NCI-H2227 (cell line): ENCODE data around the gene NUP43.
"Not testable (repeated sequence)": the region's sequence is repeated elsewhere in the genome, so short reads cannot be mapped to it uniquely, and the experiment has no call there.

ENCODE experiments used
- DNase-seq: peaks from one replicate; lab custom pipeline; 2025; ENCODE audit not compliant: unreplicated experiment; lab: John Stamatoyannopoulos, UW

The NUP43 gene

DNA sequence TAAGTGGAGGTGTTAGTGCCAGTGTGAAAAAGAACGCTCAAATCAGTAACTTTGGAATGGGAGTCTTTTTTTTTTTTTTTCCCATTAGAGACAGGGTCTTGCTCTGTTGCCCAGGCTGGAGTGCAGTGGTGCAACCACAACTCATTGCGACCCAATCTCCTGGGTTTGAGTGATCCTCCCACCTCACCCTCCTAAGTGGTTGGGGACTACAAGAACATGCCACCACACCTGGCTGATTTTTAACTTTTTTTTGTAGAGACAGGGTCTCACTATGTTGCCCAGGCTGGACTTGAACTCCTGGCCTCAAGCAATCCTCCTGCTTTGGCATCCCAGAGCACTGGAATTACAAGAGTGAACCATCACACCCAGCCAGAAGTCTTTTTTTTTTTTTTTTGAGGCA is 48.2 kb downstream of the NUP43 start:
- DNase-seq = no peak

DNA sequence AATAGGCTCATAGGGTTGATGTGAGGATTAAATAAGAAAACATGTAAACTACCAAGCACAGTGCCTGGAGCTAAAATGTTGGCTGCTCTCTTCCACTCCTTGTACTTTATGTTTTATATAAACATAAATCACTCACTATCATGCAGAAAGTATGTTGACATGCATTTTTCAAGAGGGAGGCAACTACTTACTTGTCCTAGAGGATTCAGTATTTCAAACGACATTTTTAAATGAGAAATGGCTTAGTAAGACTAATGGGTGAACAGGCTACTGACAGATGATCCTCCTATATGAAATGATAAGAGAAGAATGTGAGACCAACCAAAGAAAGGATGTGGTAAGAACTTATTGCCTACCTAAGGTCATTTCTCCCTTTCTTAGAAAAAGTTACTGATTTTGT is 49.4 kb downstream of the NUP43 start:
- DNase-seq = no peak

DNA sequence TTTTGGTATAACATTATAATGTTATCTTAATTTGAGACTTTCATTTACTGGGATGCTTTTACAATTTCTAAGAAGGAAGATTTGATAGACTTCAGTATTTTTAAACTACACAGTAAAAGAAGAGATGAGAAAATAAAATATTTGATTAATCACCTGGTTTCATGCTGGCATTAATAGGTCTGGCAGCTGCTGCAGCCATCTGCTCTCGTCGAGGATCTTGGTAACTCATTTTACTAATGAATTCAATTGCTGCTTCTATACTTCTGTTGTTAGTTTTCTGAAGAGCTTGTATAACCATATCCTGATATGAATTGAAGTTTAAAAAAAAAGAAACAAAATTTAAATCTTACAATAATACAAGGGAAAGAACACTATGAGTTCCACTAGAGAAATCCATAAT is 51.4 kb downstream of the NUP43 start:
- DNase-seq = no peak

DNA sequence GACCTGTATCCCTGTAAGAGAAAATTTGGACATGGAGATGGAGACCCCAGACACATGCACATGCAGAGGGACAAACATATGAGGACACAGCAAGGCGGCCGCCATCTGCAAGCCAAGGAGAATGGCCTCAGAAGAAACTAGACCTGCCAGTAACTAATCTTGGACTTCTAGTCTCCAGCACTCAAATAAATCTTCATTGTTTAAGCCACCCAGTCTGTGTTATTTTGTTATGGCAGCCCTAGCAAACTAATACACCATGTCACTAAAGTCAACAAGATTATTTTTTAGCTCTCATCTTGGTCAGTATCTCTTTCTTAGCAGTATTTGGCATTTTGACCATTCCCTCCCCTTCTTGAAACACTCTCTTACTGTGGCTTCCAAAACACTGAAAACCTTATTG is 55.1 kb downstream of the NUP43 start:
- DNase-seq = no peak

DNA sequence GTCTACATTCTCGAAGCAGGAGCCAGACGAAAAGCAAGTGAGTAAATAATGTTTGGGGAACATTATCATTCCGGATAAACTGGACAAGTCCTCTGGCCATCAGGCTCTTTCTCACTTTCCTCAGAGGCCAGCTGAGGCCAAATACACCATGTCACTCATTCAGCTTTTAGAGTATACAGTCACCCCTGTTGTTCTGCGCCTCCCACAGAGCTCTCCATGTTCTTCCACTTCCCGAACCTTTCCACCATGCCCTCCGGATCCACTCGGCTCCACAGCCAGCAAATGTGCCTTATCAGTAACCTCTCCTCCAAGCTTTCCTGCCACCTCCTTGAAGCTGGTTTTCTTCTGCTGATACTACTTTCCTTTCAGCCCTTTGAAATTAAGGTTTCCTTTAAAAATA is 60.1 kb downstream of the NUP43 start:
- DNase-seq = no peak

DNA sequence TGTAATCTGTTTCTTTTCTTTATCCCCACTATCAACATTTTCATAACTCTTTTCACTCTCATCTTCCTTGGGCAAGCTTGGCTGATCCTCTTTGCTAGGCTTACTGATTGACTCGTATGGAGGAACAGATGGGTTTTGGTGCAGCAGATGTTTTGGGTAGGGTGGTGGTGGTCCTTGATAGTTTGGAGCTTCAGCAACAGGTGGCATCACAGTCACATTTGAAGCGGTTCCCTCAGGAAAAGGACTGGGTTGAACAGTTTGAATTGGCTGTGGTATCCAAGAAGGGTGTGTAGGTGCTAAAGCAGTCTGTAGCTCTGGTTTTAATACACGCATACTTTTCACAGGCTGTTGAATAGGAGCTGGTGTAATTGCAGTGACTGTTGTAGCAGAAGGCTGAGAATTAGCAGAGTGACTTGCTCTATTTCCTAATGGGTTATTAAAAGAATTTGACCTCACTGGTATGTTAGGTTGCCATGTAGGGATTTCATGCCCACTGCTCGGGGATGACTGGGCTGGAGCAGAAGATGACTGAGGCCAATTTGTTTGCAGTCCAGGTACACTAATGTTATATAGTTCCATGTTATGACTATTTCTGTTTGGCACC is 63.0 kb downstream of the NUP43 start:
- no peak for DNase-seq

DNA sequence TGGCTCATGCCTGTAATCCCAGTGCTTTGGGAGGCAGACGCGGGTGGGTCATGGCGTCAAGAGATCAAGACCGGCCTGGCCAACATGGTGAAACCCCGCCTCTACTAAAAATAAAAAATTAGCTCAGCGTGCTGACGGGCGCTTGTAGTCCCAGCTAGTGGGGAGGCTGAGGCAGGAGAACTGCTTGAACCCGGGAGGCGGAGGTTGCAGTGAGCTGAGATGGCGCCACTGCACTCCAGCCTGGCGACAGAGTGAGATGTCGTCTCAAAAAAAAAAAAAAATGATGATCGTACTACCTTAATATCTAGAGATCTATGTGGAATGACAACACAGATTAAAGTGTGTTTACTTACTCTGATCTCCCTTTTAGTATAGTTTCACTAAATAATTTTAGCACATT is 64.5 kb downstream of the NUP43 start:
- not testable (repeated sequence) for DNase-seq

DNA sequence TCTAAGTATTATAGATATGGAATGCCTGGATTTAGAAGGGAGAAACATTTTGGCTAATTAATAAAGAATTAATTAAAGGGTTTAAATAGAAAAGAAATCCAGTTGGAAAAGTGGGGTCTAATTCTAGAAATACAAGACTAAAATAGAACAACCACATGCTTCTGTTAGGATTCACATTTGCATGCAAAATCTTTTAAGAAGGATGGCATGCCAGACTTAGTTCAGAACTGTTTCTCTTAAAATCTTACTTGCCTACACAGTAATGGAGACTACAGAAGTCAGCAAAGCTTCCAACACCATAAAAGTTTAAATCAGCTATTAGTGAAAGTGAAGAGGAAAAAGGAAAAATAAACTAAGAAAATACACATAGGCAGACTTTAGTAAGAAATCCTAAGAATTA is 65.1 kb downstream of the NUP43 start:
- no peak for DNase-seq

DNA sequence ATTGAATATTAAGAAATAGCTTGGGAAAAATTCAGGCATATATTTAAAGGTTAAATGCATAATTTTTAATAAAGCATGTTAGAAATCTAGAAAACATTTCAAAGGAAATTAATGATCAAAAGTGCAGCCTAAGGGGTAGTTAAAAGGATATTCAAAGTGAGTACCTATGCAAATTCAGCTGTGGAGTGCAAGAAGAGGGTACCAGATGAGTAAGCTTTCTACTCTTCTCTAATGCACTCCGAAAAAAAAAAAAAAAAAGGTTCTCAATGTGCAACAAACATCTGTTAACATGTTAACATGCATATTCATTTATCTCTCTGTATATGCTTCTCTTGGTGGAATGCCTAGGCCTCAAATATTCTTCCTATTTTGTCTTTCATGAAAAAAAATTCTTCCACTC is 65.8 kb downstream of the NUP43 start:
- DNase-seq = no peak
